Epithelial cell of prostate (primary cell): ENCODE measurements around the gene DHRS11.

Source experiments
- DNase-seq: peaks from one replicate; pipeline ENCODE4 v3.0.0-alpha.2; 2011; ENCODE audit warnings: low read depth, low spot score
- H3K27ac ChIP-seq: fragments of 450-650 bp; 2 replicates; pipeline ENCODE4 v1.5.1; 2017; ENCODE audit warnings: mild to moderate bottlenecking

DHRS11 gene

GRCh38 chr17:36641877-36642845 lies 50.5 kb downstream of the DHRS11 start:
- DNase-seq = no peak
- H3K27ac ChIP-seq = no peak overlapping the region

DNA sequence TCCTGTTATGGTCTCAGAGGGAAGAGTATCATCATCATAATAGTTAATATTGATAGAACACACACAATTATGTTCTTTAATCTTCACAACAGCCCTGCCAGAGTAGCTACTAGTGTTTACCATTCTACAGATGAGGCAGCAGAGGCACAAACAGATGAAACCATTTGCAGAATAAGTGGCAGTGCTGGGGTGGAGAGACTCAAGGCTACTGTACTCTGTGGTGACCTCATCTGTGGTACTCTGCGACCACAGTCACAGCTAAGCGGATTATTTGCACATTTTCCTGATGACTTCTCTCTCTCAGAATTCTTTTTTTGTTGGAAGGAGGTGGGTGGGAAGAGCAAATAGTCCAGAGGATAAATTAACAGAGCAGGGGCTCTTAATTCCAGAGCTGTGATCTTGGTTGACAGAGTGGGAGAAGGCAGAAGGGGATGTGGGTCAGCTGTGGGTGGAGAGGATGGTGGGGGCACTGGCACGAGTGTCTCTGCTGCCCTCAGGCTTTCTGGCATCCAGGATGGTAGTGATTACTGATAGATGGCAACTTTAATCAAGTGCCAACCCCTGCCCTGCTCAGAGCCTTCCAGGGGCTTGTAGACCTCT lies 51.5 kb downstream of the DHRS11 start:
- no peak for DNase-seq
- H3K27ac ChIP-seq = no peak overlapping the region

- DNase-seq = no peak
- no peak overlapping the region for H3K27ac ChIP-seq
These were observed 53.7 kb downstream of the DHRS11 start for GRCh38 chr17:36645422-36645821.

DNA sequence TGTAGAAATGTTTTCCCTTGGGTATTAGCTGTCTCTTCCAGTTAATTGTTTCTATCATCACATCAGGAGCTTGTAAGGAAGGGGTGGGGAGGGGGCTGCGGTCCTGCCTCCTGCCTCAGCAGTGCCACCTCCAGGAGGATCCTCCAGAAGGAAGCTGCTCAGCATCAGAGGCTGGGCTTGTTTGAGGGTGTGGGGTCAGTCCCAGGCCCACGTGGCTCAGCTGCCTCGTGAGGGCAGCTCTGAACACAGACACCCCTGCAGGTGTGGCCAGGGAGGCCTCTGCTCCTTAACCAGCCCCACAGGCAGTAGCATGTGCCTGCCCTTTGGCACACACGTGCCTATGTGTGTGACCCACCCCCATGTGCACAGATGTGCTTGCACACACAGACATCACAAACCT lies 56.0 kb downstream of the DHRS11 start:
- DNase-seq = no peak
- no peak overlapping the region for H3K27ac ChIP-seq

DNA sequence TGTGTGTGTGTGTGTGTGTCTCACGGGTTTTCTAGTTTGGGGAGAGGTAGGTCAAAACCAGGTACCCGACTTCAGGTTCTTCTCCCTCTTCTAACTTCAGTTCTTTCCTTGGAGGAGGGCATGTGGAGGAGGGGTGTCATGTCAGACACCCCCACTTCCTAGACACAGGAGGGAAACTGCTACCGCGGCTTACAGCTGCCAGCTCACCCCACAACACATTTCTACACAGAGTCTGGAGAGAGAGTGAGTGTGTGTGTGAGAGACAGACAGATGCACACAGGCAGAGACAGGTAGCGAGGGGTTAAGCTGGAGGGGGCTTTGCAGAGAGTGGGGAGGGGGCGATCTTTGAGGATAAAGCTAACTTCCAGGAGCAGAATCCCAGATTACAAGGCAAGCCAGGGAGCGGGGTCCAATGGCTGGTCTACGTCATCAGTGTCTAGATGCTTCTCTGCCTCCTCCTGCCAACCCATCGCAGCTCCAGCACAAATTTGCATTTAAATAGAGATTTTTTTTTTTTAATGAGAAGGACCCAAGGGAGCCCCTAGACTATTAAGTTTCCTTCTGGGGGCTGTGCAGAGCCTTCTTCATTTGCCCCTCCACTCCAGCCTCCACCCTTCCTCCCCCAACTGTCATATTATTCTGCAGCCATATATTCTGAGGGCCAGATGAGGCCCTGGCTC lies 58.6 kb downstream of the DHRS11 start:
- no peak overlapping the region for H3K27ac ChIP-seq
- DNase-seq = no peak
